Prostate gland (tissue), 2 donors: ENCODE measurements around the gene SEZ6L2. TPM values are rescaled to one million over a fixed set of nuclear protein-coding genes. Genes with fewer than 3 reads are reported as not detected.

Source experiments
- DNase-seq: peaks from one replicate; pipeline ENCODE4 v3.0.0-alpha.2; 2019; ENCODE audit warnings: low spot score
- H3K27ac ChIP-seq, 2 donors: fragments of 200-600 bp; sonication (generic); 2 replicates each; pipeline ENCODE4 v1.5.1; 2017 to 2019
- H3K27me3 ChIP-seq: fragments of 200-600 bp; sonication (generic); replicated peaks from 2 replicates; pipeline ENCODE4 v1.5.1; 2019; ENCODE audit not compliant: insufficient read depth
- H3K36me3 ChIP-seq, 2 donors: fragments of 200-600 bp; sonication (generic); 1 replicate in 1 of 2; 2 replicates in 1 of 2; pipeline versions ENCODE4 v1.5.1 to v1.8.1; 2017 to 2019
- H3K4me1 ChIP-seq: fragments of 200-600 bp; sonication (generic); replicated peaks from 2 replicates; pipeline ENCODE4 v1.5.1; 2019
- H3K4me3 ChIP-seq, 2 donors: fragments of 200-600 bp; sonication (generic); 2 replicates each; pipeline ENCODE4 v1.5.1; 2017 to 2019
- H3K9me3 ChIP-seq: fragments of 200-600 bp; sonication (generic); 2 replicates; pipeline ENCODE4 v1.5.1; 2017
- CTCF ChIP-seq, 4 experiments: fragments of 200-600 bp in 2 of 4; fragments of 450-650 bp in 2 of 4; sonication (generic) in 2 of 4; IDR thresholded peaks; 1 replicate in 3 of 4; 2 replicates in 1 of 4; pipeline ENCODE4 v1.5.1; 2016 to 2019; ENCODE audit warnings: antibody characterized with exemption in 4 of 4, mild to moderate bottlenecking in 2 of 4, moderate library complexity in 2 of 4
- POLR2A ChIP-seq: fragments of 450-650 bp; IDR thresholded peaks from one replicate; pipeline ENCODE4 v1.6.1; 2016; ENCODE audit warnings: antibody characterized with exemption, mild to moderate bottlenecking
- POLR2AphosphoS5 ChIP-seq: sonication (generic); formaldehyde crosslinking; IDR thresholded peaks from one replicate; pipeline ENCODE4 v1.6.1; 2017; ENCODE audit warnings: antibody characterized with exemption
- WGBS: methylation state at CpG from one replicate; pipeline ENCODE4 v1.1.5; 2018; 5-methylcytosine and 5-hydroxymethylcytosine counted together
- intact Hi-C: fragments of 100-400 bp; cut with DNase I; formaldehyde crosslinking; loops from one replicate; pipeline ENCODE4 v1.14.2; 2022
- total RNA-seq, 2 donors: library from RNA; depleted of rRNA; stranded (reverse); fragments of >200 nt; gene quantifications; one replicate each; pipeline ENCODE4 v1.1.0, GENCODE V29; 2016

SEZ6L2 gene
- total RNA-seq, 2 donors from 2014 or later = 60.7 to 62.9 TPM

- no peak overlapping the region for H3K27ac ChIP-seq
- no peaks in the 10 kb centered on the region for H3K27me3 ChIP-seq
- H3K36me3 ChIP-seq = peaks cover 0 to 8% of the 10 kb centered on the region in 2 donors
- H3K4me1 ChIP-seq = no peaks in the 10 kb centered on the region
- peak; percentile 27 for DNase-seq
- intact Hi-C loops = no loop called here
- no peaks in the 10 kb centered on the region for H3K9me3 ChIP-seq
- TF ChIP-seq CTCF (IDR thresholded peaks at IDR 0.05) = peak; percentile 66 to 83 (median 75)
- TF ChIP-seq POLR2A = no peak
- peak; percentile 46 for TF ChIP-seq POLR2AphosphoS5
- WGBS = 43% methylated on average over 15 of the region's 15 CpGs
- no peak overlapping the region for H3K4me3 ChIP-seq
These were observed 50.7 kb downstream of the SEZ6L2 start for GRCh38 chr16:29848420-29849297.

GRCh38 chr16:29845656-29846055 lies 53.7 kb downstream of the SEZ6L2 start:
- no peak for TF ChIP-seq POLR2AphosphoS5
- no peak for TF ChIP-seq CTCF (IDR thresholded peaks at IDR 0.05)
- no peak for TF ChIP-seq POLR2A
- intact Hi-C loops = no loop called here
- Histone ChIP-seq H3K36me3 (peaks cover 0 to 8% of the 10 kb centered on the region in 2 donors), H3K9me3 (no peaks in the 10 kb centered on the region), H3K4me1 (no peaks in the 10 kb centered on the region), H3K27me3 (no peaks in the 10 kb centered on the region), H3K4me3 (no peak overlapping the region), H3K27ac (no peak overlapping the region)
- 89% methylated on average over 18 of the region's 18 CpGs for WGBS
- DNase-seq = no peak

DNA sequence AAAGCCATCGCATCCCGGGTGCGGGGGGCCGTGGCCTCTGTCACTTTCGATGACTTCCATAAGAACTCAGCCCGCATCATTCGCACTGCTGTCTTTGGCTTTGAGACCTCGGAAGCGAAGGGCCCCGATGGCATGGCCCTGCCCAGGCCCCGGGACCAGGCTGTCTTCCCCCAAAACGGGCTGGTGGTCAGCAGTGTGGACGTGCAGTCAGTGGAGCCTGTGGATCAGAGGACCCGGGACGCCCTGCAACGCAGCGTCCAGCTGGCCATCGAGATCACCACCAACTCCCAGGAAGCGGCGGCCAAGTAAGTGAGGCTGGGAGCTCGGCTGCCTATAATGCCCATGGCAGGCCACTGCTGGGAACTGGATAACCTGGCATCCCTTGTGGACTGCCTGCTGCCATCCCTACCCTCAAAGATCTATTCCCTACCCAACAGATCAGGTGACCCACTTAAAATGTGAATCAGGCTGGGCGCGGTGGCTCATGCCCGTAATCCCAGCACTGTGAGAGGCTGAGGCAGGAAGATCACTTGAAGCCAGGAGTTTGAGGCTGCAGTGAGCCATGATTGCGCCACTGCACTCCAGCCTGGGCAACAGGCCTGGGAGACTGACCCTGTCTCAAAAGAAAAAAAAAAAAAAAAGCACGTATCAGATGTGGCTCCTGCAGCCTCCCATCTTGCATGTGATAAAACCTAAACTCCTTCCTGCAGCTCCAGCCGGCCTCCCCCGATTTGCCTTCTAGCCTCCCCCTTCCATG lies 54.6 kb downstream of the SEZ6L2 start:
- Histone ChIP-seq H3K9me3 (no peaks in the 10 kb centered on the region), H3K4me1 (no peaks in the 10 kb centered on the region), H3K4me3 (no peak overlapping the region), H3K36me3 (peaks cover 0 to 8% of the 10 kb centered on the region in 2 donors), H3K27me3 (no peaks in the 10 kb centered on the region), H3K27ac (no peak overlapping the region)
- intact Hi-C loops = no loop called here
- no peak for TF ChIP-seq CTCF (IDR thresholded peaks at IDR 0.05)
- no peak for TF ChIP-seq POLR2A
- TF ChIP-seq POLR2AphosphoS5 = no peak
- 86% methylated on average over 28 of the region's 28 CpGs for WGBS
- DNase-seq = no peak

DNA sequence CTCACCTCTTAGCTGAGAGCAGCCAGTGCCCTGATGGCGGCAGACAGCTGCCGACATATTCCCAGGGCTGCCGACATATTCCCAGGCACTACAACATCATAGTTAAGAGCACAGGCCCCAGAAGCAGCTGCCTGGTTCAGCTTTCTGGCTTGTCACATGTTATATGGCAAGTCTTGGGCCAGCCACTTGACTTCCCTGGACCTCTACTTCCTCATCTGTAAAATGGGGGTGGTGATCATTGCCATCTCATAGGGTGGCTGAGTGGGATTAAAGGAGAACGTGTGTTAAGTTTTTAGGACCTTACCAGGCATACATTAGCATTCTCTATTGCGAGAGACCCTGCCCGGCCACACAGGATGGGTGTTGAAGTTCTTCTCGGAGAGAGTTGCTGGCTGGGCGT lies 55.4 kb downstream of the SEZ6L2 start:
- Histone ChIP-seq H3K4me1 (no peaks in the 10 kb centered on the region), H3K9me3 (no peaks in the 10 kb centered on the region), H3K27me3 (no peaks in the 10 kb centered on the region), H3K4me3 (no peak overlapping the region), H3K27ac (no peak overlapping the region), H3K36me3 (peaks cover 0 to 8% of the 10 kb centered on the region in 2 donors)
- 94% methylated on average over 8 of the region's 8 CpGs for WGBS
- TF ChIP-seq CTCF (IDR thresholded peaks at IDR 0.05) = no peak
- TF ChIP-seq POLR2AphosphoS5 = no peak
- no peak for TF ChIP-seq POLR2A
- DNase-seq = no peak
- intact Hi-C loops = no loop called here
